NCI-H146 treated with DMSO at 0.1 percent for 48 hours (cell line): ENCODE data around the gene ZDBF2.
"Not testable (repeated sequence)": the region's sequence is repeated elsewhere in the genome, so short reads cannot be mapped to it uniquely, and the experiment has no call there.

ENCODE experiments used
- DNase-seq: peaks from one replicate; lab custom pipeline; 2025; ENCODE audit not compliant: unreplicated experiment; lab: John Stamatoyannopoulos, UW

Gene ZDBF2

GRCh38 chr2:206259376-206260187, 14.9 kb upstream of the ZDBF2 start:
- no peak for DNase-seq

- no peak for DNase-seq
Measured at GRCh38 chr2:206260188-206261012, 14.1 kb upstream of the ZDBF2 start.

- no peak for DNase-seq
Measured at GRCh38 chr2:206263959-206264603, 10.4 kb upstream of the ZDBF2 start.

- DNase-seq: no peak
Measured at GRCh38 chr2:206266130-206267125, 8.0 kb upstream of the ZDBF2 start.

- DNase-seq: no peak
Measured at GRCh38 chr2:206267567-206267966, 6.9 kb upstream of the ZDBF2 start.

GRCh38 chr2:206271065-206271464, 3.4 kb upstream of the ZDBF2 start:
- no peak for DNase-seq

- no peak for DNase-seq
Measured at GRCh38 chr2:206273905-206274304, 558 bp upstream of the ZDBF2 start.

GRCh38 chr2:206275312-206276055, 1.0 kb downstream of the ZDBF2 start:
- peak; percentile 46 for DNase-seq

GRCh38 chr2:206276169-206276942, 1.9 kb downstream of the ZDBF2 start:
- no peak for DNase-seq

- DNase-seq: no peak
Measured at GRCh38 chr2:206277503-206277902, 3.0 kb downstream of the ZDBF2 start.

- DNase-seq: no peak
Measured at GRCh38 chr2:206282746-206283145, 8.3 kb downstream of the ZDBF2 start.

- DNase-seq: no peak
Measured at GRCh38 chr2:206287197-206287596, 12.7 kb downstream of the ZDBF2 start.

GRCh38 chr2:206289391-206289790, 14.9 kb downstream of the ZDBF2 start:
- no peak for DNase-seq

GRCh38 chr2:206296128-206296527, 21.7 kb downstream of the ZDBF2 start:
- no peak for DNase-seq

- not testable (repeated sequence) for DNase-seq
Measured at GRCh38 chr2:206299608-206300007, 25.1 kb downstream of the ZDBF2 start.

GRCh38 chr2:206305523-206306245, 31.2 kb downstream of the ZDBF2 start:
- no peak for DNase-seq

GRCh38 chr2:206311026-206311425, 36.6 kb downstream of the ZDBF2 start:
- DNase-seq: no peak

- no peak for DNase-seq
Measured at GRCh38 chr2:206316141-206316540, 41.7 kb downstream of the ZDBF2 start.
